Smooth muscle cell (in vitro differentiated cells): ENCODE measurements around the gene SPEM2. TPM values are rescaled to one million over a fixed set of nuclear protein-coding genes. Genes with fewer than 3 reads are reported as not detected.
A peak's percentile ranks its signal among the peaks of the same experiment; 100 is the strongest.

Experiments
- DNase-seq: peaks from one replicate; lab custom pipeline; 2025; ENCODE audit not compliant: unreplicated experiment; lab: John Stamatoyannopoulos, UW
- H2AFZ ChIP-seq: fragments of 200-600 bp; sonication (generic); 2 replicates; pipeline ENCODE4 v1.6.0; 2016; ENCODE audit warnings: antibody characterized with exemption, low read depth, mild to moderate bottlenecking
- H3F3A ChIP-seq: fragments of 200-600 bp; sonication (generic); 2 replicates; pipeline ENCODE4 v1.6.0; 2017; ENCODE audit warnings: antibody characterized with exemption, low read depth
- H3K27ac ChIP-seq: fragments of 200-600 bp; sonication (generic); 2 replicates; pipeline ENCODE4 v1.5.1; 2016; ENCODE audit warnings: low read depth, mild to moderate bottlenecking
- H3K27me3 ChIP-seq: fragments of 200-600 bp; sonication (generic); 2 replicates; pipeline ENCODE4 v1.6.1; 2016; ENCODE audit warnings: low read depth, mild to moderate bottlenecking
- H3K36me3 ChIP-seq: fragments of 200-600 bp; sonication (generic); 2 replicates; pipeline ENCODE4 v1.5.1; 2016; ENCODE audit warnings: low read depth
- H3K4me1 ChIP-seq: fragments of 200-600 bp; sonication (generic); 2 replicates; pipeline ENCODE4 v1.5.1; 2016; ENCODE audit warnings: low read depth
- H3K4me2 ChIP-seq: fragments of 200-600 bp; sonication (generic); 2 replicates; pipeline ENCODE4 v1.6.0; 2016; ENCODE audit warnings: mild to moderate bottlenecking
- H3K4me3 ChIP-seq: fragments of 200-600 bp; sonication (generic); 2 replicates; pipeline ENCODE4 v1.5.1; 2016; ENCODE audit warnings: mild to moderate bottlenecking
- H3K79me2 ChIP-seq: fragments of 200-600 bp; sonication (generic); 2 replicates; pipeline ENCODE4 v1.6.0; 2016; ENCODE audit warnings: low read depth, mild to moderate bottlenecking
- H3K9ac ChIP-seq: fragments of 200-600 bp; sonication (generic); 2 replicates; pipeline ENCODE4 v1.6.0; 2016; ENCODE audit warnings: low read depth
- H3K9me3 ChIP-seq: fragments of 200-600 bp; sonication (generic); replicated peaks from 2 replicates; pipeline ENCODE4 v1.5.1; 2016; ENCODE audit warnings: low read depth
- H4K20me1 ChIP-seq: fragments of 200-600 bp; sonication (generic); 2 replicates; pipeline ENCODE4 v1.6.0; 2016; ENCODE audit warnings: low read depth
- CTCF ChIP-seq: fragments of 200-600 bp; sonication (generic); IDR thresholded peaks from 2 replicates; pipeline ENCODE4 v1.5.1; 2017; ENCODE audit warnings: borderline replicate concordance, mild to moderate bottlenecking, antibody characterized with exemption; ENCODE audit not compliant: insufficient read depth, poor library complexity, severe bottlenecking
- WGBS: methylation state at CpG from one replicate; pipeline ENCODE4 v1.1.7; 2016; ENCODE audit warnings: low lambda C conversion rate; 5-methylcytosine and 5-hydroxymethylcytosine counted together
- polyA plus RNA-seq: library from polyadenylated mRNA; unstranded; fragments of >200 nt; fragmentation: Nextera tagmentation; extraction: Ambion mirVana; gene quantifications from 2 replicates; pipeline ENCODE4 v1.2.1, GENCODE V29; 2016
- total RNA-seq: library from RNA; depleted of rRNA; stranded (reverse); fragments of >200 nt; gene quantifications from 2 replicates; pipeline ENCODE4 v1.2.3, GENCODE V29; 2014

The SPEM2 gene
- total and polyA plus RNA-seq, 2 experiments from 2014 or later = 0.22 to 0.56 TPM

DNA sequence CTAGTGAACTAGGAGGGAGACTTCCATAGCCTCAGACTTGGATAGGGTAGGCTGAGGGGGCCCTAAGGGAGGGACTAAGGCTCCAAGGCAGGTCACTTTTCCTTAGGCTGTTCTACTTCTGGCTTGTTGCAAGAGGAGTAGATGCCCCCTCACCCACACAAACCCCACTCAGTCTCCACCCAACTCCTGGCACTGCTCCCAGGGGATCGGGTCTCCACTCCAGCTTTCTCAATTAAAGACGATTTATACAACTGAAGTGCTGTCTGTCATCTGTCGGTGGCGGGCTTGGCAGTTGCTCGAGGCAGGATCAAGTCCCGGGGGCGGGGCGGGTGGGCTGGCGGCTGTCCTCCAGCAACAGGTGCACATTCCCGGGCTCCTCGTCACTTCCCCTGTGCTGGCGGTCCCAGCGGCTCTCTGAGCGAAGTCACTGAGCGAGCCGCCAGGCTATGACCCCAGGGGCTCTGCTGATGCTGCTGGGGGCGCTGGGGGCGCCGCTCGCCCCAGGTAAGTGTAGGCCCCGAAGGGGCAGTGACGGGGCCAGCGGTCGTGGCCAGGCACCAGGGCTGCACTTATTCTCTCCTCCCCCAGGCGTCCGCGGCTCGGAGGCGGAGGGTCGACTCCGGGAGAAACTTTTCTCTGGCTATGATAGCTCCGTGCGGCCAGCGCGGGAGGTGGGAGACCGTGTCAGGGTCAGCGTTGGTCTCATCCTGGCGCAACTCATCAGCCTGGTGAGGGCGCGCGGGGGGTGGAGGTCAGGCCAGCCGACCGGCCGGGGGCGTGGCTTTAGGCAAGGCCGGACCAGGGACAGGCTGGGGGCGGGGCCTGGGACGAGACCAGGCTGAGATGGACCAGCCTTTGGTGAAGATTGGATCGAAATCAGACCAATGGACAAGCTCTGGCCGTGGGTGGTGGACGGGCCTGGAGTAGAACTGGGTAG is 19.5 kb downstream of the SPEM2 start, which contains the start of gene CHRNB1:
CHRNB1 (plus strand) TSS at position 380 of the 937 bp plus-strand sequence; CDS start at position 447, 67 bp downstream.
- no peak for DNase-seq

GRCh38 chr17:7445619-7445968 is 20.2 kb downstream of the SPEM2 start:
- no peaks in the 10 kb centered on the region for H3K36me3 ChIP-seq
- peaks cover 3% of the 10 kb centered on the region for H3K27me3 ChIP-seq
- H3K9me3 ChIP-seq = no peaks in the 10 kb centered on the region
- no peak overlapping the region for H3K27ac ChIP-seq
- no peaks in the 10 kb centered on the region for H3K79me2 ChIP-seq
- no peak overlapping the region for H3K9ac ChIP-seq
- no peak for TF ChIP-seq CTCF
- H2AFZ ChIP-seq = no peak overlapping the region
- peaks cover 11% of the 10 kb centered on the region for H3K4me1 ChIP-seq
- H3K4me3 ChIP-seq = peak overlapping the region; percentile 47
- WGBS = 1% methylated on average over 14 of the region's 16 CpGs
- H3K4me2 ChIP-seq = peak overlapping the region; percentile 85
- peaks cover 10% of the 10 kb centered on the region for H3F3A ChIP-seq
- no peak for DNase-seq
- H4K20me1 ChIP-seq = peaks cover 12% of the 10 kb centered on the region

More for the DNA sequence above, 19.5 kb downstream of the SPEM2 start, which contains the start of gene CHRNB1:
- peaks cover 12% of the 10 kb centered on the region for H4K20me1 ChIP-seq
- peaks cover 3% of the 10 kb centered on the region for H3K27me3 ChIP-seq
- no peak within 1 kb of the TSS for H3K27ac ChIP-seq
- peak within 1 kb of the TSS; percentile 47 for H3K4me3 ChIP-seq
- no peak within 1 kb of the TSS for H2AFZ ChIP-seq
- H3K4me2 ChIP-seq = peak within 1 kb of the TSS; percentile 85
- peaks cover 16% of the 10 kb centered on the region for H3F3A ChIP-seq
- no peaks in the 10 kb centered on the region for H3K36me3 ChIP-seq
- 5% methylated on average over 49 of the region's 51 CpGs for WGBS
- H3K4me1 ChIP-seq = peaks cover 13% of the 10 kb centered on the region
- no peak for TF ChIP-seq CTCF
- no peaks in the 10 kb centered on the region for H3K79me2 ChIP-seq
- no peak within 1 kb of the TSS for H3K9ac ChIP-seq
- H3K9me3 ChIP-seq = no peaks in the 10 kb centered on the region

- no peak overlapping the region for H3K4me3 ChIP-seq
- H3K4me2 ChIP-seq = no peak overlapping the region
- no peak overlapping the region for H3K27ac ChIP-seq
- peaks cover 5% of the 10 kb centered on the region for H3K4me1 ChIP-seq
- no peaks in the 10 kb centered on the region for H3K36me3 ChIP-seq
- H3K79me2 ChIP-seq = no peaks in the 10 kb centered on the region
- H3F3A ChIP-seq = no peaks in the 10 kb centered on the region
- no peaks in the 10 kb centered on the region for H3K9me3 ChIP-seq
- H2AFZ ChIP-seq = no peak overlapping the region
- H4K20me1 ChIP-seq = no peaks in the 10 kb centered on the region
- H3K9ac ChIP-seq = no peak overlapping the region
- peaks cover 3% of the 10 kb centered on the region for H3K27me3 ChIP-seq
- 90% methylated on average over 7 of the region's 7 CpGs for WGBS
- TF ChIP-seq CTCF = no peak
- no peak for DNase-seq
These were observed 23.0 kb downstream of the SPEM2 start for GRCh38 chr17:7448461-7448860.
